ENCODE measurements around the gene ZNF691.
"Not testable (repeated sequence)": the region's sequence is repeated elsewhere in the genome, so short reads cannot be mapped to it uniquely, and the experiment has no call there.

The ZNF691 gene

GRCh38 chr1:42860339-42861013 is 14.1 kb downstream of the ZNF691 start:
- TF ChIP-seq CTCF (IDR thresholded peaks at IDR 0.05; ENCODE audit: borderline replicate concordance, insufficient read depth, low read depth, low read length), result peak; percentile 9; the same call in 1 of the 2 replicates

GRCh38 chr1:42861014-42861399 is 14.6 kb downstream of the ZNF691 start:
- TF ChIP-seq CTCF (IDR thresholded peaks at IDR 0.05; ENCODE audit: borderline replicate concordance, insufficient read depth, low read depth, low read length), result no peak
- no peak overlapping the region for H3K4me3 ChIP-seq (ENCODE audit: low read depth, low read length)

More at GRCh38 chr1:42860339-42861013, 14.1 kb downstream of the ZNF691 start:
- H3K4me3 ChIP-seq (ENCODE audit: low read depth, low read length), result no peak overlapping the region

- H3K4me3 ChIP-seq (ENCODE audit: low read depth, low read length), result no peak overlapping the region
- TF ChIP-seq CTCF (IDR thresholded peaks at IDR 0.05; ENCODE audit: borderline replicate concordance, insufficient read depth, low read depth, low read length), result no peak
Observed at GRCh38 chr1:42866549-42866948, 20.1 kb downstream of the ZNF691 start.

GRCh38 chr1:42868466-42868865 is 22.1 kb downstream of the ZNF691 start:
- not testable (repeated sequence) for H3K4me3 ChIP-seq (ENCODE audit: low read depth, low read length)

GRCh38 chr1:42869254-42869653 is 22.8 kb downstream of the ZNF691 start:
- not testable (repeated sequence) for H3K4me3 ChIP-seq (ENCODE audit: low read depth, low read length)

GRCh38 chr1:42869751-42870150 is 23.3 kb downstream of the ZNF691 start:
- not testable (repeated sequence) for H3K4me3 ChIP-seq (ENCODE audit: low read depth, low read length)

- H3K4me3 ChIP-seq (ENCODE audit: low read depth, low read length), result not testable (repeated sequence)
Observed at GRCh38 chr1:42873108-42873507, 26.7 kb downstream of the ZNF691 start.

- TF ChIP-seq CTCF (IDR thresholded peaks at IDR 0.05; ENCODE audit: borderline replicate concordance, insufficient read depth, low read depth, low read length), result no peak
- H3K4me3 ChIP-seq (ENCODE audit: low read depth, low read length), result no peak overlapping the region
Observed at GRCh38 chr1:42873670-42874069, 27.3 kb downstream of the ZNF691 start.

GRCh38 chr1:42876009-42876408 is 29.6 kb downstream of the ZNF691 start:
- TF ChIP-seq CTCF (IDR thresholded peaks at IDR 0.05; ENCODE audit: borderline replicate concordance, insufficient read depth, low read depth, low read length), result no peak
- H3K4me3 ChIP-seq (ENCODE audit: low read depth, low read length), result no peak overlapping the region
